B cell (primary cell): ENCODE results near the gene PARP15. TPM values are rescaled to one million over a fixed set of nuclear protein-coding genes. Genes with fewer than 3 reads are reported as not detected.
A peak's percentile ranks its signal among the peaks of the same experiment; 100 is the strongest.

ENCODE experiments used
- ATAC-seq: fragments of 200-7000 bp; cut with Tn5 transposase; one replicate; pipeline ENCODE4 v1.10.0; 2021; ENCODE audit warnings: low read depth, mild to moderate bottlenecking, moderate number of reproducible peaks, moderate library complexity
- CTCF ChIA-PET: fragments of 350-600 bp; sonication (Branson Sonifier 250); formaldehyde crosslinking; loops from one replicate; lab custom pipeline; 2021; ENCODE audit warnings: antibody characterized with exemption, inconsistent platforms; lab: Charles Lee
- POLR2A ChIA-PET: fragments of 350-600 bp; sonication (Branson Sonifier 250); formaldehyde crosslinking; loops from one replicate; lab custom pipeline; 2021; ENCODE audit warnings: antibody characterized with exemption; lab: Charles Lee
- DNase-seq: peaks from one replicate; pipeline ENCODE4 v3.0.0; 2013
- H2AFZ ChIP-seq: 2 replicates; pipeline ENCODE4 v1.6.1; 2012; ENCODE audit warnings: mild to moderate bottlenecking, low read depth, low read length; ENCODE audit not compliant: insufficient read depth, poor library complexity, severe bottlenecking
- H3K27ac ChIP-seq, 2 donors: 1 replicate in 1 of 2; 2 replicates in 1 of 2; pipeline ENCODE4 v1.5.1; 2012 to 2013; ENCODE audit warnings: low read length in 2 of 2, mild to moderate bottlenecking in 2 of 2, moderate library complexity in 1 of 2
- H3K27me3 ChIP-seq, 4 experiments: fragments of 200-600 bp in 1 of 4; sonication (generic) in 1 of 4; replicated peaks in 1 of 4; 1 replicate in 2 of 4; 2 replicates in 2 of 4; pipeline versions ENCODE4 v1.6.1 to v1.7.0; 2013 to 2016; ENCODE audit warnings: low read length in 3 of 4, mild to moderate bottlenecking in 2 of 4, mixed read lengths in 1 of 4, moderate library complexity in 1 of 4; ENCODE audit not compliant: insufficient read depth in 4 of 4, control insufficient read depth in 3 of 4; ENCODE audit errors: control extremely low read depth in 1 of 4
- H3K36me3 ChIP-seq, 2 experiments: replicated peaks in 1 of 2; 1 replicate in 1 of 2; 2 replicates in 1 of 2; pipeline versions ENCODE4 v1.6.1 to v1.7.1; 2013; ENCODE audit warnings: low read length in 1 of 2; ENCODE audit not compliant: insufficient read depth in 2 of 2, control insufficient read depth in 1 of 2; ENCODE audit errors: control extremely low read depth in 1 of 2, extremely low read depth in 1 of 2
- H3K4me1 ChIP-seq, 2 donors: fragments of 200-600 bp in 1 of 2; sonication (generic) in 1 of 2; 1 replicate in 1 of 2; 2 replicates in 1 of 2; pipeline versions ENCODE4 v1.5.1 to v1.6.1; 2013 to 2017; ENCODE audit warnings: low read length in 2 of 2; ENCODE audit not compliant: control insufficient read depth in 2 of 2, insufficient read depth in 2 of 2
- H3K4me2 ChIP-seq: replicated peaks from 2 replicates; pipeline ENCODE3; 2012; ENCODE audit warnings: mild to moderate bottlenecking, low read depth, low read length; ENCODE audit not compliant: poor library complexity, severe bottlenecking
- H3K4me3 ChIP-seq, 5 experiments: fragments of 200-600 bp in 1 of 5; sonication (generic) in 1 of 5; 1 replicate in 3 of 5; 2 replicates in 2 of 5; pipeline versions ENCODE4 v1.5.1 to v1.7.0; 2011 to 2016; ENCODE audit warnings: low read length in 4 of 5, mild to moderate bottlenecking in 4 of 5, low read depth in 2 of 5, control low read depth in 1 of 5, moderate library complexity in 1 of 5; ENCODE audit not compliant: insufficient read depth in 1 of 5; ENCODE audit errors: control extremely low read depth in 1 of 5, extremely low read depth in 1 of 5
- H3K79me2 ChIP-seq: fragments of 200-600 bp; sonication (generic); one replicate; pipeline ENCODE4 v1.6.0; 2016; ENCODE audit warnings: low read length; ENCODE audit not compliant: control insufficient read depth, insufficient read depth
- H3K9ac ChIP-seq: fragments of 200-600 bp; sonication (generic); 2 replicates; pipeline ENCODE4 v1.6.1; 2017; ENCODE audit warnings: mild to moderate bottlenecking, low read length, moderate library complexity
- H3K9me3 ChIP-seq, 3 donors: one replicate each; pipeline versions ENCODE4 v1.6.1 to v1.7.1; 2013; ENCODE audit warnings: low read length in 2 of 3; ENCODE audit not compliant: control insufficient read depth in 2 of 3, insufficient read depth in 1 of 3; ENCODE audit errors: control extremely low read depth in 1 of 3
- H4K20me1 ChIP-seq: 2 replicates; pipeline ENCODE4 v1.6.0; 2012; ENCODE audit warnings: mild to moderate bottlenecking, low read length; ENCODE audit not compliant: insufficient read depth, control insufficient read depth, poor library complexity, severe bottlenecking
- H3K27ac Mint-ChIP-seq: one replicate; pipeline ENCODE4 v1.8.0; 2021; ENCODE audit warnings: mixed read lengths
- H3K27me3 Mint-ChIP-seq: one replicate; pipeline ENCODE4 v1.8.0; 2021; ENCODE audit warnings: mixed read lengths
- H3K4me1 Mint-ChIP-seq: one replicate; pipeline ENCODE4 v1.8.0; 2021; ENCODE audit warnings: mixed read lengths
- H3K4me3 Mint-ChIP-seq: one replicate; pipeline ENCODE4 v1.8.0; 2021; ENCODE audit warnings: mixed read lengths
- H3K9me3 Mint-ChIP-seq: one replicate; pipeline ENCODE4 v1.8.0; 2022; ENCODE audit warnings: mixed read lengths; ENCODE audit not compliant: insufficient read depth
- EZH2 ChIP-seq: IDR thresholded peaks from 2 replicates; pipeline ENCODE4 v1.6.1; 2012; ENCODE audit warnings: borderline replicate concordance, low read depth, mild to moderate bottlenecking, moderate library complexity, low read length; ENCODE audit not compliant: insufficient read depth, poor library complexity, severe bottlenecking
- WGBS: methylation state at CpG from one replicate; pipeline ENCODE4 v1.1.5; 2013; ENCODE audit warnings: missing lambda C conversion rate; ENCODE audit not compliant: insufficient coverage; 5-methylcytosine and 5-hydroxymethylcytosine counted together
- intact Hi-C: fragments of 100-400 bp; cut with micrococcal nuclease; formaldehyde crosslinking; loops from one replicate; pipeline ENCODE4 v1.10.0; 2022
- polyA plus RNA-seq: library from polyadenylated mRNA; depleted of rRNA; stranded (reverse); fragments of >200 nt; gene quantifications from 2 replicates; pipeline ENCODE4 v1.2.3, GENCODE V29; 2012
- total RNA-seq, 2 donors: library from RNA; stranded (reverse); fragments of 120-200 nt in 1 of 2; gene quantifications; 1 replicate in 1 of 2; 2 replicates in 1 of 2; pipeline versions ENCODE4 v1.2.3 to v1.2.4, GENCODE V29; 2013 to 2022
- TF ChIP-seq, protein P1 (sequence below): fragments of 200-600 bp; IDR thresholded peaks from one replicate; pipeline ENCODE4 v1.8.0; 2022; ENCODE audit warnings: antibody characterized with exemption, mild to moderate bottlenecking

PARP15 gene
- total and polyA plus RNA-seq, 2 donors (not counting 1 experiment from before 2014, with no cell fraction given): 172 to 307 TPM

DNA sequence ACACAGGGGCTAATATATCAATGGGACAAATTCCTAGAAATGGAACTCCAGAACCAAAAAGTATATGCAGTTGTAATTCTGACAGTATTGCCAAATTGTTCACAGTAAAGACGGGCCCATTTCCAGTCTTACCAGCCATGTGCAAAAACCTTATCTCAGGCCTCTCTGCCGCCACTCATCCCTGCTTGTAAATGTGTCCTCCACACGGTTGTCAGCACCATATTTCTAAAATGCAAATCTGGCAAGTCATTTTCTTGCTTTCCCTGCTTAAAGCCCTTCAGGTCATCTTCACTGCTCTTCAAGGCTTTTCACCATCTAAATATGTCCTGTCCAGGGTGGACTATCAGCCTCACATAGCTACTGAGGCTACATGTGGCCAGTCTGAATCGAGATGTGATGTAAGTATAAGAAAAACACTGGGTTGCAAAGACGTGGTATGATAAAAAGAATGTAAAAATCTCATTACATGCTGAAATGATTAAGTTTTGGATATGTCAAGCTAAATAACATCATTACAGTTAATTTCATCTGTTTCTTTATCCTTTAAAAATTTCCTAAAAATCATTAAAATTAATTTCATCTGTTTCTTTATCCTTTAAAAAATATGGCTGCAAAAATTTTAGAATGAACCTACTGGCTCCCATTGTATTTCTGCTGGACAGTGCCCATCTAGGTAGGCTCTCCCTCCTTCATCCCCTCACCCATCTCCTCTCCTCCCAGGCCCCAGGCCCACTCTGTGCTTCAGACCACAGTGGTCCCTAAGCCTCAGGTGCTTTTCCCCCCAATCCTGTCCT, 14.3 kb upstream of the PARP15 start:
- H3K9ac ChIP-seq: peak overlapping the region; percentile 96
- peak overlapping the region; percentile 97 for H2AFZ ChIP-seq
- H3K79me2 ChIP-seq: peaks cover 81% of the 10 kb centered on the region
- Mint-ChIP-seq H3K27me3 (no peaks in the 10 kb centered on the region), H3K9me3 (no peaks in the 10 kb centered on the region), H3K27ac (peak overlapping the region; percentile 95), H3K4me1 (peaks cover 65% of the 10 kb centered on the region), H3K4me3 (peak overlapping the region; percentile 92)
- no peaks in the 10 kb centered on the region for H3K27me3 ChIP-seq
- no peaks in the 10 kb centered on the region for H3K9me3 ChIP-seq
- intact Hi-C loops: loop anchor here (2.0 to 5.0 kb wide), 3 partner anchors 26 to 1016 kb away; partner anchors contain the start of gene POLQ
- H3K4me3 ChIP-seq: peak overlapping the region; percentile 63 to 95 (median 89)
- no peak for TF ChIP-seq EZH2
- TF ChIP-seq, protein P1, sequence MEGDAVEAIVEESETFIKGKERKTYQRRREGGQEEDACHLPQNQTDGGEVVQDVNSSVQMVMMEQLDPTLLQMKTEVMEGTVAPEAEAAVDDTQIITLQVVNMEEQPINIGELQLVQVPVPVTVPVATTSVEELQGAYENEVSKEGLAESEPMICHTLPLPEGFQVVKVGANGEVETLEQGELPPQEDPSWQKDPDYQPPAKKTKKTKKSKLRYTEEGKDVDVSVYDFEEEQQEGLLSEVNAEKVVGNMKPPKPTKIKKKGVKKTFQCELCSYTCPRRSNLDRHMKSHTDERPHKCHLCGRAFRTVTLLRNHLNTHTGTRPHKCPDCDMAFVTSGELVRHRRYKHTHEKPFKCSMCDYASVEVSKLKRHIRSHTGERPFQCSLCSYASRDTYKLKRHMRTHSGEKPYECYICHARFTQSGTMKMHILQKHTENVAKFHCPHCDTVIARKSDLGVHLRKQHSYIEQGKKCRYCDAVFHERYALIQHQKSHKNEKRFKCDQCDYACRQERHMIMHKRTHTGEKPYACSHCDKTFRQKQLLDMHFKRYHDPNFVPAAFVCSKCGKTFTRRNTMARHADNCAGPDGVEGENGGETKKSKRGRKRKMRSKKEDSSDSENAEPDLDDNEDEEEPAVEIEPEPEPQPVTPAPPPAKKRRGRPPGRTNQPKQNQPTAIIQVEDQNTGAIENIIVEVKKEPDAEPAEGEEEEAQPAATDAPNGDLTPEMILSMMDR: no peak
- peak overlapping the region; percentile 91 to 92 for H3K27ac ChIP-seq
- peak overlapping the region; percentile 86 for H3K4me2 ChIP-seq
- WGBS: 46% methylated on average over 3 of the region's 5 CpGs
- H4K20me1 ChIP-seq: no peaks in the 10 kb centered on the region
- ATAC-seq: no peak
- H3K4me1 ChIP-seq: peaks cover 48 to 57% of the 10 kb centered on the region in 2 donors
- H3K36me3 ChIP-seq: peaks cover 1 to 35% of the 10 kb centered on the region in 2 experiments
- POLR2A ChIA-PET: interaction anchor here (3.7 kb wide), 1 partner anchor 116 kb away, joined by 27 read pairs; the partner anchor contains the start of gene PARP14
- DNase-seq: no peak
- CTCF ChIA-PET: interaction anchor here (0.9 to 15.3 kb wide), 7 partner anchors 12 to 306 kb away, joined by 3 to 293 read pairs (median 9); partner anchors contain the start of genes PARP14 and PARP15

- H3K36me3 ChIP-seq: peaks cover 1 to 30% of the 10 kb centered on the region in 2 experiments
- peak overlapping the region; percentile 96 for H3K9ac ChIP-seq
- CTCF ChIA-PET: interaction anchor here (0.8 to 15.3 kb wide), 7 partner anchors 11 to 134 kb away, joined by 3 to 293 read pairs (median 7); partner anchors contain the start of genes PARP14 and PARP15
- POLR2A ChIA-PET: interaction anchor here (1.1 to 3.7 kb wide), 3 partner anchors 12 to 137 kb away, joined by 3 to 27 read pairs (median 8); partner anchors contain the start of gene PARP14
- no peaks in the 10 kb centered on the region for H4K20me1 ChIP-seq
- WGBS: 25% methylated on average over 2 of the region's 5 CpGs
- H3K27ac ChIP-seq: peak overlapping the region; percentile 91 to 92
- H3K27me3 Mint-ChIP-seq: no peaks in the 10 kb centered on the region
- intact Hi-C loops: loop anchor here (1.0 to 5.0 kb wide), 5 partner anchors 13 to 1016 kb away; partner anchors contain the start of genes PARP14 and POLQ
- peak overlapping the region; percentile 95 for H3K27ac Mint-ChIP-seq
- H3K4me3 ChIP-seq: peak overlapping the region; percentile 63 to 95 (median 89)
- peaks cover 70% of the 10 kb centered on the region for H3K4me1 Mint-ChIP-seq
- H3K4me2 ChIP-seq: peak overlapping the region; percentile 86
- peaks cover 53 to 63% of the 10 kb centered on the region in 2 donors for H3K4me1 ChIP-seq
- peak overlapping the region; percentile 97 for H2AFZ ChIP-seq
- no peaks in the 10 kb centered on the region for H3K9me3 Mint-ChIP-seq
- ATAC-seq (peak; percentile 6), DNase-seq (peak; percentile 41)
- peaks cover 78% of the 10 kb centered on the region for H3K79me2 ChIP-seq
- no peaks in the 10 kb centered on the region for H3K9me3 ChIP-seq
- TF ChIP-seq EZH2: no peak
- TF ChIP-seq, protein P1: no peak
- no peaks in the 10 kb centered on the region for H3K27me3 ChIP-seq
- peak overlapping the region; percentile 92 for H3K4me3 Mint-ChIP-seq
Measured at GRCh38 chr3:122563717-122564025, 13.8 kb upstream of the PARP15 start.
